Mucosa of gallbladder (tissue), 1 donor: ENCODE results near the gene ZNF638. TPM values are rescaled to one million over a fixed set of nuclear protein-coding genes. Genes with fewer than 3 reads are reported as not detected.

ENCODE experiments used
- DNase-seq: peaks from one replicate; pipeline ENCODE4 v3.0.0-alpha.2; 2020; ENCODE audit warnings: low spot score
- total RNA-seq: library from RNA; stranded (reverse); gene quantifications from one replicate; pipeline ENCODE4 v1.2.1, GENCODE V29; 2021
- donor health status: DM: no; HTN: no; CAD: no.

ZNF638 gene
- total RNA-seq, 1 donor from 2014 or later, result 102 TPM

GRCh38 chr2:71457123-71457915 lies 125.7 kb downstream of the ZNF638 start:
- DNase-seq, result peak; percentile 3

GRCh38 chr2:71457923-71458322 lies 126.3 kb downstream of the ZNF638 start:
- no peak for DNase-seq

- no peak for DNase-seq
These were observed 127.0 kb downstream of the ZNF638 start for GRCh38 chr2:71458413-71459083.

GRCh38 chr2:71459084-71459431 lies 127.5 kb downstream of the ZNF638 start:
- DNase-seq, result no peak

GRCh38 chr2:71460056-71460455 lies 128.5 kb downstream of the ZNF638 start:
- no peak for DNase-seq

GRCh38 chr2:71460595-71461303 lies 129.2 kb downstream of the ZNF638 start:
- no peak for DNase-seq

- DNase-seq, result no peak
These were observed 129.7 kb downstream of the ZNF638 start for GRCh38 chr2:71461304-71461671.

- DNase-seq, result no peak
These were observed 130.5 kb downstream of the ZNF638 start for GRCh38 chr2:71462056-71462605.

- DNase-seq, result no peak
These were observed 131.2 kb downstream of the ZNF638 start for GRCh38 chr2:71462641-71463341.

- no peak for DNase-seq
These were observed 131.7 kb downstream of the ZNF638 start for GRCh38 chr2:71463342-71463654.

- no peak for DNase-seq
These were observed 132.8 kb downstream of the ZNF638 start for GRCh38 chr2:71464389-71464788.

GRCh38 chr2:71465356-71465755 lies 133.8 kb downstream of the ZNF638 start:
- no peak for DNase-seq

- no peak for DNase-seq
These were observed 134.3 kb downstream of the ZNF638 start for GRCh38 chr2:71465961-71466300.

GRCh38 chr2:71466301-71467179 lies 135.0 kb downstream of the ZNF638 start:
- DNase-seq, result no peak

- DNase-seq, result no peak
These were observed 135.7 kb downstream of the ZNF638 start for GRCh38 chr2:71467180-71467815.

- no peak for DNase-seq
These were observed 136.9 kb downstream of the ZNF638 start for GRCh38 chr2:71468279-71469015.

GRCh38 chr2:71469403-71470398 lies 138.1 kb downstream of the ZNF638 start:
- no peak for DNase-seq

- DNase-seq, result no peak
These were observed 139.7 kb downstream of the ZNF638 start for GRCh38 chr2:71471276-71471675.

GRCh38 chr2:71472019-71472418 lies 140.4 kb downstream of the ZNF638 start:
- no peak for DNase-seq
